ENCODE data around the gene KCNH2. TPM values are rescaled to one million over a fixed set of nuclear protein-coding genes. Genes with fewer than 3 reads are reported as not detected.

The KCNH2 gene
- total and polyA plus RNA-seq, 2 of the 8 experiments (the other 6 are each of a cell fraction or from before 2014, with no cell fraction given): 8.0 to 15.0 TPM

DNA sequence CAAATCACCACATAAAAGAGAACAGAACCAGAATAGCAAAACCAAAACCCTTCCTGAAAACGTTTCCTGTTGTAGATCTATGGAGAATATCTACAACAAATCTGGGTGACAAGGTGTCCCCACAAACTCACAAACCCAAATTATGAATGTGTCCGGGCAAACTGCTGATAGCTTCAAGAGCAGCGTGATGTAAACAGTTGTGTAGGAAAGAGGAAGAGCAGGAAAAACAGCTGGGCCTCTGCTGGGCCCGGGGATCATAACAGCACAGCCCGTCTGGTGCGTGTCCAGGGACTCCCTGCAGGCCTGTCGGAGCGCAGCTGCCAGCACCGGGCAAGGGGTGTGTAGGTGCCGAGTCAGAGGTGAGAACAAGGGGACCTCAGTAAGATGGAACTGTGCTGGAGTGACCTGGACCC is 53.7 kb downstream of the KCNH2 start:
- Histone ChIP-seq H3K18ac (ENCODE audit: extremely low read depth, low read length) (no peak overlapping the region), H2BK5ac (ENCODE audit: low read depth, low read length) (no peak overlapping the region), H4K8ac (ENCODE audit: extremely low read depth, insufficient read depth, low read length) (no peak overlapping the region), H3K4me3 (ENCODE audit: extremely low read depth in 1 of 4, insufficient read depth in 2 of 4, low read depth in 3 of 4, low read length in 4 of 4) (no peak overlapping the region), H4K5ac (ENCODE audit: insufficient read length, low read depth, low read length) (no peak overlapping the region), H3K14ac (ENCODE audit: insufficient read length) (no peak overlapping the region), H3K36me3 (ENCODE audit: control insufficient read depth in 2 of 4, insufficient read depth in 4 of 4, low read length in 3 of 4) (no peaks in the 10 kb centered on the region), H3K23ac (ENCODE audit: insufficient read length) (no peak overlapping the region), H2BK12ac (ENCODE audit: low read depth, low read length) (no peak overlapping the region), H2BK15ac (ENCODE audit: low read length) (no peak overlapping the region), H3K56ac (replicated peaks; ENCODE audit: insufficient read length, low read depth, low read length) (no peak overlapping the region), H4K91ac (replicated peaks; ENCODE audit: insufficient read length, low read length) (no peak overlapping the region), H2AFZ (ENCODE audit: low read length) (no peak overlapping the region), H3K4me1 (replicated peaks in 1 of 4; ENCODE audit: control insufficient read depth in 3 of 4, insufficient read depth in 4 of 4, low read length in 3 of 4) (no peaks in the 10 kb centered on the region), H3K79me2 (ENCODE audit: control insufficient read depth in 1 of 2, insufficient read depth in 2 of 2, low read length in 2 of 2) (no peaks in the 10 kb centered on the region), H3K9ac (replicated peaks in 1 of 4; ENCODE audit: extremely low read depth in 1 of 4, low read depth in 3 of 4, low read length in 3 of 4) (no peak overlapping the region), H3K27ac (ENCODE audit: low read depth, low read length) (no peak overlapping the region), H3K79me1 (ENCODE audit: low read depth, low read length) (no peaks in the 10 kb centered on the region), H3K9me3 (ENCODE audit: insufficient read depth in 2 of 2, low read depth in 1 of 2, low read length in 1 of 2) (no peaks in the 10 kb centered on the region), H2AK5ac (ENCODE audit: low read depth, low read length) (no peak overlapping the region), H3K4me2 (ENCODE audit: insufficient read depth in 1 of 2, low read depth in 2 of 2, low read length in 2 of 2) (no peak overlapping the region), H3K27me3 (replicated peaks in 1 of 4; ENCODE audit: control insufficient read depth in 3 of 4, extremely low read depth in 1 of 4, insufficient read depth in 3 of 4, low read length in 3 of 4) (no peaks in the 10 kb centered on the region), H2BK120ac (replicated peaks; ENCODE audit: low read depth, low read length) (no peak overlapping the region), H3K4ac (replicated peaks; ENCODE audit: insufficient read length, low read depth, low read length) (no peak overlapping the region), H2BK20ac (ENCODE audit: low read length) (no peak overlapping the region), H4K20me1 (replicated peaks in 1 of 2; ENCODE audit: control insufficient read depth in 1 of 2, insufficient read depth in 2 of 2, low read length in 2 of 2) (no peaks in the 10 kb centered on the region), H3K23me2 (ENCODE audit: low read depth, low read length) (peaks cover 1% of the 10 kb centered on the region; the same call in 1 of the 2 replicates)
- WGBS, 2 experiments (ENCODE audit: extremely low coverage in 1 of 2, insufficient coverage in 1 of 2, insufficient read length in 1 of 2, insufficient replicate concordance in 2 of 2, low coverage in 1 of 2, low lambda C conversion rate in 2 of 2, missing lambda C conversion rate in 1 of 2): 89% methylated on average over 10 of the region's 10 CpGs; no CpG with 5 or more reads in 1 of the 2 experiments
- DNase-seq (ENCODE audit: low read depth in 1 of 2, low spot score in 2 of 2) (no peak), FAIRE-seq (no peak)
- POLR2A ChIA-PET (ENCODE audit: partially characterized antibody): no interaction called here
- CTCF ChIA-PET (ENCODE audit: partially characterized antibody): interaction anchor here (1.1 kb wide), 1 partner anchor 65 kb away, joined by 4 read pairs; no protein-coding TSS in a partner anchor
- TF ChIP-seq CTBP2 (IDR thresholded peaks at IDR 0.05; ENCODE audit: borderline replicate concordance, insufficient read depth, insufficient read length, low read length) (no peak), EZH2 (IDR thresholded peaks at IDR 0.05; ENCODE audit: low read depth, low read length, severe bottlenecking) (no peak), RAD21 (IDR thresholded peaks at IDR 0.05 in 1 of 2, conservative IDR thresholded peaks at IDR 0.05 in 1 of 2; ENCODE audit: low read depth in 2 of 2, low read length in 2 of 2) (no peak)

Data from H1 (cell line).